Islet precursor cell (in vitro differentiated cells): Measurements from ENCODE around the gene GRIK4.
"Not testable (repeated sequence)": the region's sequence is repeated elsewhere in the genome, so short reads cannot be mapped to it uniquely, and the experiment has no call there.

ENCODE experiments used
- DNase-seq: peaks from one replicate; pipeline ENCODE4 v3.0.0-alpha.2; 2018

The GRIK4 gene

DNA sequence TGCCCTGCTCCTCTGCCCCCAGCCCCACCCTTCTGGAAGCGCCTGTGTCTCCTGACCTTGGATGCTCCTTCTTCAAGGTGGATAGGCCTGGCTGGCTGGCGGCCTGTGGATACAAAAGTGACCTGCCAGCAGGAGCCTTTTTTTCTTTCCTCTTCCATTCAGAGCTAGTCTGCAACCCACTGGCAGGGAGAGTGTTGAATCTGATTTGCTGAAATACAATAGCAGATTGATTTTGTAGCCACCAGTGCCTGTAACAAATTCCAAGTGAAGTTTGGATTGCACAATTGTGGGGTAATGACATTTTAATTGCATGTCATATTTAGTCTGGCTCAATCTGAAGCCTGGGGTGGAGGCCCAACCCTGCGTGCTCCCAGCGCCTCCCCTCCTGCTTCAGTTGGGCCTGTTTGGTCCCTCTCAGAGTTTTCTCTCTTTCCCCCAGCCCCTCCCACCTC, 97.2 kb downstream of the GRIK4 start:
- DNase-seq, result no peak

GRCh38 chr11:120610111-120610510, 98.6 kb downstream of the GRIK4 start:
- DNase-seq, result no peak

DNA sequence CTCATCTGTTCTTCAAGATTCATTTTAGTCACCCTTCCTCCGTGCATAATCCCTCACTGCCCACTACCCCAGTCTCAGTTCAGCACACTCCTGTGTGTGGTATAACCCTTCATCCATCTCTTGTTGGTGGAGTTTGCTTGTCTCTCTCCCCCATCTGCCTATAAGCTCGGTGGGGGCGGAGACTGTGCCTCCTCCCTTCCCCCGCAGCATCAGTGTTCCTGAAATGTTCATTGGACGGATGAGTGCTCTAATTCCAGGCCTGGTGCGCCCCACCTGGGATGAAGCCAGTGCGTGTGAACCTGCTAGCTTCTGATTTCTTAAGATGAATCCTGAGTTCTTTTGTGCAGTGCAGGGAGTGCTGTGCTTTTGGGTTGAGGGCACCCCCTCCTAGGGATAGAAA, 100.0 kb downstream of the GRIK4 start:
- DNase-seq, result no peak

- peak; percentile 65 for DNase-seq
Measured at GRCh38 chr11:120612513-120613263, 101.1 kb downstream of the GRIK4 start.

- DNase-seq, result no peak
Measured at GRCh38 chr11:120613264-120614226, 102.0 kb downstream of the GRIK4 start.

DNA sequence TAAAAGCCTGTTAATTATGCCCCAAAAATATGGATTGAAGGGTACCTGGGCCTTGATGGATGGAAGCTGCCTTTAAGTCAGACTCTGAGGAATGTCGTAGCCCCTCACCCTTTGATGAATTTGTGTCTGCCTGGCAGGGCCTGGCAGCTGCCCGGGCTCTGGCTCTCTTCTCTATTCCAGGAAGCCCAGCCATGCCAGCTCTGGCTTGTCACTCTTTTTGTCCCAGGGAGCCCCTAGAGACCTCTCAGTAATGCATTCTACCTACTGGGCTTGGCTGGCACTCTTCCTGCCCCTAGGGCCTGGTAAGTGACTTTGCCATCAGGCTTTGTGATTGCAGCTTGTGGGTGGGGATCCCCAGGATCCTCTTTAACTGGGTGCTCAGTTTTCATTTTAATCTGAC, 103.8 kb downstream of the GRIK4 start:
- DNase-seq, result no peak

- DNase-seq, result no peak
Measured at GRCh38 chr11:120618399-120618798, 106.9 kb downstream of the GRIK4 start.

GRCh38 chr11:120622189-120622875, 110.8 kb downstream of the GRIK4 start:
- DNase-seq, result no peak

- DNase-seq, result not testable (repeated sequence)
Measured at GRCh38 chr11:120624992-120625391, 113.4 kb downstream of the GRIK4 start.

DNA sequence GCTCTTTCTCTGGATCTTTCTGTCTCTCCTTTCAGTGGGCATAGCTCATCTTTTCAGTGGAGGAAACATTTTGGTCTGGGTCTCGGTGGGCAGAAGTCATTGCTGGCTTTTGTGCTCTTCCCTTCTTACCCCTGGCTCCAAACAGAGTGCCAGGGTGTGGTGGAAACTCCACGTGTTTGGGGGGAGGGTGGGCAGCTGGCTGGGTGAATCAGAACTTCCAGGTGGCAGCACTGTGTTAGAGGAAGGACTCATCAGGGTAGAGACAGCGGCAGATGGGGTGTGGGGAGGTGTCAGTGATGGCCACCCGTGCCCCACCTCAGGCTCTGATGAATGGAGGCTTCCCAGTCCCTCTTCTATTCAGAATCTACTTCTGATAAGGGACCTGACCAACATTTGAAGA, 114.0 kb downstream of the GRIK4 start:
- DNase-seq, result no peak

DNA sequence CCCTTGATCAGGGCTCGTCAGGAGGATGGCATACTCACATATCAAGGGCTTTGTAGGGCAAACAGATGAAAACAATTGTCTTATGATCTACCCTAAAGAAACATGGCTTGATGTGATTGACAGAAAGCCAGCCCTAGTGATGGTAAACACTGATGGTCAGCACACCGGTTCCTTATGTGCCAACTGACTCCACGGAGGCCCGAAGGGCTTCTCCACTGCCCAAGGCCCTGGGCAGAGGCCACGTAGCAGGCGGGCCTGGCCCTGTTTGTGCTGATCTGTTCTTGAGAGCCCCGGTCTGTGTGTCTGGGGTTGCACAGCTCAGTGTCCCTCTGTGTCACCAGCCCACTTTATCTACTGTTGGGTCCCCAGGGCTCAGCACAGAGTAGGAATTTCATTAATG, 115.2 kb downstream of the GRIK4 start:
- DNase-seq, result no peak

DNA sequence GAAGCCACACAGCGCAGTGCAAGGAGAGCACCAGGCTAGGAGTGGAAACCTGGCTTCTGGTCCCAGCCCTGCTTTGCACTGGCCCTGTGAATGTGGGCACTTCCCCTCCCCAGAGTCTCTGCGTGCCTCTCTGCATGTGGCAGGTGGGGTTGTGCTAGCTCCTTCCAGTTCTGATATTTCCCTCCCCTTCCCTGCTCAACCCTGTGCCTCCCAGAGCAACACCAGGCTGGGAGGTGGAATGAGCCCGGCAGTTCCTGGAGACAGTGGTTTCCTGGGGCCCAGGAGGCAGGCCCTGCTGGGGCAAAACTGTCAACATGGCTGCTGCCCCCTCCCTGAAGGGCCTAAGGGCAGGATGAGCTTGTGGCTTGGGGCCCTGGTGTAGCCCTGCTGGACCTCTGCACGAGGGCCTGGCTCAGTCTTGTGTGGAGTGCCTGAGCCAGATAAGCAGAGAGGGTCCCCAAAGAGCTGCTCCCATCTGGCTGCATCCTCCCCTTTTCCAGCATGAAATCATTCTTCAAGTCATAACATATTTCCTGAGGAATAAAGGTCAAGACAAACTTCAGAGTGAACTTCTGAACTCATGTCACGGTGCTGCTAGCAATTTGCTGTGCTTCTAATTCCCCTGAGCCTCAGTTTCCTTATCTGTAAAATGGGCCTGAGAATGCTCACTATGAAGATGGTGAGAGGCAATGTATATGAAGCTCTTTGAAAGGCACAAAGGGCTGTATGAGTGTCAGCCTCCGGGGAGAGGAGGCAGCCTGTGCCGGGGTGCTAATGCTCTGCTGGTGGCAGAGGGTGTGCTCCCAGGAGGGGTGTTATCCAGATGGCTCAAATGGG, 116.0 kb downstream of the GRIK4 start:
- DNase-seq, result no peak

GRCh38 chr11:120629407-120630080, 118.0 kb downstream of the GRIK4 start:
- no peak for DNase-seq

DNA sequence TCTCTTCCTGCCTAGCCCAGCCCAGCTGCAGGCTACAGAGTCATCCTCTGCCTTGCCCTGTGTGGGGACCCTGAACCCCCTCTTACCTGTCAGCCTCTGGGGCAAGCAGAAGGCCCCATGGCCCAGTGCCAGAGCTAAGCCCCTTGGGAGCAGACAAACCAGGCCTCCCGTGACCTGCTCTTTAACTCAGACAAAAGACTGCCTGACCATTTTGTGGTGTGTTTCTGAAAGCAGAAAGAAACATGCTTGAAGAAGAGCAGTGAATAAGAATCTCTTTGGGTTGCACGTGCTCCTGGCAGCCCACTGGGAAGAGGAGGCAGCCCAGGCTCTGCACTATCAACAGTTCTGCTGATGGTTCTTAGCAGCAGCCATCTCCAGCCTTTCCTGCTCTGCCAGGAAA, 118.6 kb downstream of the GRIK4 start:
- no peak for DNase-seq

DNA sequence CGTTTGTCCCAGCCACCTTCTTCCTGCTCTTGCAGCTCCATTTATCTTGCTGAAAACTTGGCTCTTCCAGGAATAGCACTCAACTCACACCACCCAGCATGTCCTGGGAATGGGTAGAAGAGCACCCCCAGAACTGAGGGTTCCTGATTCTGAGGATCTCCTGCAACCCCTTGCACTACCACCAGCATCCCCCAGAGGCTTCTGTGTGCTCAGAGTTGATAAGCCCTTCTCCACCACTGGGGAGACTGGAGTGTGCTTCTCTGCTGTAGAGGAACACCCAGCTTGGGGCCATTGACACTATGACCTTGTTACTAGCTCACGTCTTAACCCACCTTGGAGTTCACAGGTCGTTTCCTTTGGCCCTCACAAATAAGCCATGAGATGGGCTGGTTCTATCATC, 121.0 kb downstream of the GRIK4 start:
- DNase-seq, result no peak

DNA sequence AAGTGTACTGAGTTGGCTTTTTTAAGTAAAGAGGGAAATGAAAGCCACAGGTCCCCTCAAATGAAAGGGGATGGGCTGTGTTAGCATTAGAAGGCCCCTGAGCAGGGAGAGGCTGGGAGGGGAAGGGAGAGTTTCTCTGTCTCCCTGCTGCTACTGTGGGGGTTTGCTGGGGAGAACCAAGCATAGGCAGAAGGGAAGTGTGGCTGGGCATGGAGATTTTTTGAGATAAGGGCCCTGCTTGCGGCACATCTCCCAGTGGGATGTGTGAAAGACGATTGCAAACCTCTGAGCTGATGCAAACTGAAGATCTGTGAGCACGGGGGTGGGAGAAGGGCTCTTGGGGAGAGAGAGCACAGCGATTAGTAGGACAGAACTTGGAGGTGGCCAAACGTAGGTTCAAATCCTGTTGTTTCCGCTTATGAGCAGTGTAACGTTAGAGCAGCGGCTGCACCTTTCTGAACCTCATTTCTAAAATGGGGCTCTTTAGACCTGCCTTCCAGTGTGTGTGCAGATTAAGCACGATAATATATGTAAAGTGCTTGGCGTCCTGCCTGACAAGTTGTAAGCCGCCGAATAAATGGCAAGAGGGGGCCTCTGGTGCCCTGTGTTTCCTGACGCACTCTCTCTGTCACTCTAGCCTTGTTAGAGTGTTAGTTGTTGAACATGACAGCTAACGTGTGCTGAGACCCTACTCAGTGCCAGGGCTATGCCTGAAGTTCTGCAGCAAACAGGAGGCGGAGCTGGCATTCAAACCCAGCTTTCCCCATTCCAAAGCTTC, 122.3 kb downstream of the GRIK4 start:
- DNase-seq, result no peak

- no peak for DNase-seq
Measured at GRCh38 chr11:120634706-120635105, 123.2 kb downstream of the GRIK4 start.

GRCh38 chr11:120635136-120635810, 123.7 kb downstream of the GRIK4 start:
- DNase-seq, result no peak

GRCh38 chr11:120637131-120637530, 125.6 kb downstream of the GRIK4 start:
- no peak for DNase-seq

DNA sequence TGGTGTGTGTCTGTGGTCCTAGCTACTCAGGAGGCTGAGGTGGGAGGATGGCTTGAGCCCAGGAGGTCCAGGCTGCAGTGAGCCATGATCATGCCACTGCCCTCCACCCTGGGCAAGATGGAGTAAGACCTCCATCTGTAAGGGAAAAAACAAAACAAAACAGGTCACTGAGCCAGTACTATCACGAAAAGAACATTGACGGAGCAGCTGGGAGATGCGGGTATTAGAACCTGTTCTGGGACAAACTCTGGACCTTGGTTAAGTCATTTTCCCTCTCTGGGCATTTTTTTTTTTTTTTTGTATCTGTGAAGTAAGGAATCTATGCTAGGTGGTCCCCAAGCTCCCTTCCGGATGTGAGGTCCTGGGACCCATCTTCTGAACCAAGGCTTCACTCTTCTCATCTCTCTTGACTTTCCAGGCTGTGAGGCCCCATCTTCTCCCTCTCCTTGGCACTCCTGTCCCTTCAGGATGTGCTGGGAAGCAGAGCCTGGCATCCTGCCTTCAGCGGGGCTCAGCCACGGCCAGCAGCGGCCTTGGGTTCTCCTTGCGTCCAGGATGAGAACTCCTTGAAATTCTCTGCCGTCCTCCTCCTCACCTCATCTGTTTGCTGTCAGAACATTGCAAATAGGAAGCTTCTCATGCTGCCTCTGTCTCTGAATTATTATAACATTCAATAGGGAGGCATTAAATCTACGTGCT, 130.8 kb downstream of the GRIK4 start:
- DNase-seq, result no peak
